MM.1S (cell line): ENCODE data around the gene KSR1.
A peak's percentile ranks its signal among the peaks of the same experiment; 100 is the strongest.

Experiments
- DNase-seq: peaks from one replicate; pipeline ENCODE4 v3.0.0-alpha.2; 2015
- H2AFZ ChIP-seq: fragments of 300-600 bp; sonication (generic); 2 replicates; pipeline ENCODE4 v1.6.0; 2016; ENCODE audit warnings: antibody characterized with exemption, low read length
- H3F3A ChIP-seq: fragments of 300-600 bp; sonication (generic); 2 replicates; pipeline ENCODE4 v1.6.1; 2016; ENCODE audit warnings: mild to moderate bottlenecking, antibody characterized with exemption, low read length, moderate library complexity, mixed read lengths; ENCODE audit not compliant: insufficient read depth
- H3K27ac ChIP-seq: fragments of 300-600 bp; sonication (generic); 2 replicates; pipeline ENCODE4 v1.5.1; 2016; ENCODE audit warnings: mild to moderate bottlenecking, low read length
- H3K27me3 ChIP-seq: fragments of 300-600 bp; sonication (generic); replicated peaks from 2 replicates; pipeline ENCODE4 v1.6.0; 2016; ENCODE audit warnings: low read length; ENCODE audit not compliant: insufficient read depth
- H3K36me3 ChIP-seq: fragments of 300-600 bp; sonication (generic); replicated peaks from 2 replicates; pipeline ENCODE4 v1.6.1; 2016; ENCODE audit warnings: mild to moderate bottlenecking, low read length, mixed read lengths; ENCODE audit not compliant: insufficient read depth
- H3K4me1 ChIP-seq: fragments of 300-600 bp; sonication (generic); 2 replicates; pipeline ENCODE4 v1.6.1; 2016; ENCODE audit warnings: low read length, mixed read lengths
- H3K4me2 ChIP-seq: fragments of 300-600 bp; sonication (generic); 2 replicates; pipeline ENCODE4 v1.6.0; 2016; ENCODE audit warnings: low read depth, low read length
- H3K4me3 ChIP-seq: fragments of 300-600 bp; sonication (generic); 2 replicates; pipeline ENCODE4 v1.5.1; 2016; ENCODE audit warnings: low read length, mixed read lengths
- H3K79me2 ChIP-seq: fragments of 300-600 bp; sonication (generic); 2 replicates; pipeline ENCODE4 v1.6.1; 2016; ENCODE audit warnings: mixed run types, low read length, mixed read lengths
- H3K9ac ChIP-seq: fragments of 300-600 bp; sonication (generic); 2 replicates; pipeline ENCODE4 v1.6.1; 2016; ENCODE audit warnings: low read length, mixed read lengths
- H3K9me2 ChIP-seq: fragments of 300-600 bp; sonication (generic); replicated peaks from 2 replicates; pipeline ENCODE4 v1.6.1; 2016; ENCODE audit warnings: mild to moderate bottlenecking, low read length, mixed read lengths; ENCODE audit not compliant: insufficient read depth
- H3K9me3 ChIP-seq: fragments of 300-600 bp; sonication (generic); replicated peaks from 2 replicates; pipeline ENCODE4 v1.6.1; 2016; ENCODE audit warnings: mild to moderate bottlenecking, low read length, mixed read lengths; ENCODE audit not compliant: insufficient read depth
- H4K20me1 ChIP-seq: fragments of 300-600 bp; sonication (generic); 2 replicates; pipeline ENCODE4 v1.6.1; 2016; ENCODE audit warnings: mild to moderate bottlenecking, low read length, moderate library complexity, mixed read lengths; ENCODE audit not compliant: insufficient read depth
- EZH2 ChIP-seq: fragments of 300-600 bp; sonication (generic); optimal IDR thresholded peaks from 2 replicates; pipeline ENCODE3; 2017; ENCODE audit warnings: low read depth, mild to moderate bottlenecking, antibody characterized with exemption, low read length, mixed read lengths
- EZH2phosphoT487 ChIP-seq: fragments of 300-600 bp; sonication (generic); IDR thresholded peaks from 2 replicates; pipeline ENCODE4 v1.6.1; 2018; ENCODE audit warnings: antibody characterized with exemption, low read length
- TF ChIP-seq, protein P1 (sequence below): fragments of 300-600 bp; sonication (generic); IDR thresholded peaks from 2 replicates; pipeline ENCODE4 v1.5.1; 2016; ENCODE audit warnings: antibody characterized with exemption, low read length, mixed read lengths

The KSR1 gene

DNA sequence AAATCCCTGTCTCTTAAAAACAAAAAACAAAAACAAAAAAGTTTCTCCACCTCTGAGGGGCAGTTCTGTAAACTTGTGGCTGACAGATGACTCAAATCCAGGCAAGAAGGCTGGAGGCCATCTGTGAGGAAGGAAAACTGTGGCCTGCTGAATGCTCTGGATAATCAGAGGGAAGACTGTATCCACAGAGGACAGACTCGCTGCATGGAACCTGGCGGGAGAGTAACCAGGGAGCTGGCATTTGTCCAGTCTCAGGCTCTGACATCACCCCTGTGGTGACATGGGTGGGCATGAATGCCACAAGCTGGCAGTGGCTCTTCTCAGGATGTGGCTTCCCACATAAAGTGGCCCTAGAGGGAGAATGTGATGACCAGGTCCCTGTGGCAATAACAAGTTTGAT lies 2.8 kb upstream of the KSR1 start:
- Histone ChIP-seq H3K27me3 (peaks cover 11% of the 10 kb centered on the region; the same call in 1 of the 2 replicates), H3K36me3 (no peaks in the 10 kb centered on the region), H3K4me1 (no peaks in the 10 kb centered on the region), H2AFZ (no peak overlapping the region), H3K27ac (no peak overlapping the region), H3K4me3 (no peak overlapping the region), H3K79me2 (no peaks in the 10 kb centered on the region), H3K4me2 (no peak overlapping the region), H3F3A (0 out of 2 replicates have a peak, but pooled peaks cover 2% of the 10 kb centered on the region), H3K9ac (no peak overlapping the region), H3K9me3 (no peaks in the 10 kb centered on the region), H3K9me2 (no peaks in the 10 kb centered on the region), H4K20me1 (no peaks in the 10 kb centered on the region)
- DNase-seq, result no peak
- TF ChIP-seq, protein P1, sequence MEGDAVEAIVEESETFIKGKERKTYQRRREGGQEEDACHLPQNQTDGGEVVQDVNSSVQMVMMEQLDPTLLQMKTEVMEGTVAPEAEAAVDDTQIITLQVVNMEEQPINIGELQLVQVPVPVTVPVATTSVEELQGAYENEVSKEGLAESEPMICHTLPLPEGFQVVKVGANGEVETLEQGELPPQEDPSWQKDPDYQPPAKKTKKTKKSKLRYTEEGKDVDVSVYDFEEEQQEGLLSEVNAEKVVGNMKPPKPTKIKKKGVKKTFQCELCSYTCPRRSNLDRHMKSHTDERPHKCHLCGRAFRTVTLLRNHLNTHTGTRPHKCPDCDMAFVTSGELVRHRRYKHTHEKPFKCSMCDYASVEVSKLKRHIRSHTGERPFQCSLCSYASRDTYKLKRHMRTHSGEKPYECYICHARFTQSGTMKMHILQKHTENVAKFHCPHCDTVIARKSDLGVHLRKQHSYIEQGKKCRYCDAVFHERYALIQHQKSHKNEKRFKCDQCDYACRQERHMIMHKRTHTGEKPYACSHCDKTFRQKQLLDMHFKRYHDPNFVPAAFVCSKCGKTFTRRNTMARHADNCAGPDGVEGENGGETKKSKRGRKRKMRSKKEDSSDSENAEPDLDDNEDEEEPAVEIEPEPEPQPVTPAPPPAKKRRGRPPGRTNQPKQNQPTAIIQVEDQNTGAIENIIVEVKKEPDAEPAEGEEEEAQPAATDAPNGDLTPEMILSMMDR, result no peak
- TF ChIP-seq EZH2 (no peak), EZH2phosphoT487 (no peak)

DNA sequence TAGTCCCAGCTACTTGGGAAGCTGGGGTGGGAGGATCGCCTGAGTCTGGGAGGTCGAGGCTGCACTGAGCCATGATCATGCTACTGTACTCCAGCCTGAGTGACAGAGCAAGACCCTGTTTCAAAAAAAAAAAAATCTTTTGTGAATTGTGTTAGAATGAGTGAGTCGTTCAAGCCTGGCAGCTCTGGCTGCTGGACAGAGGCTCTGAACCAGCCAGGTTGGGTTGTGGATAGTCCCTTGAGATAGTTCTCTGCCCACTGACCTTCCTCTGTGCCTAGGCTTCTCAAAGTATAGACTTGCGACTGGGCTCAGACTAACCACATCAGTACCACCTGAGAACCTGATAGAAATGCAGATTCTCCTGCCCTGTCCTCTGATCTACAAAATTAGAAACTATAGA lies 2.2 kb upstream of the KSR1 start:
- no peaks in the 10 kb centered on the region for H3K9me2 ChIP-seq
- H4K20me1 ChIP-seq, result no peaks in the 10 kb centered on the region
- DNase-seq, result no peak
- 0 out of 2 replicates have a peak, but pooled peaks cover 2% of the 10 kb centered on the region for H3F3A ChIP-seq
- no peak overlapping the region for H3K4me2 ChIP-seq
- H3K9ac ChIP-seq, result no peak overlapping the region
- H3K4me1 ChIP-seq, result no peaks in the 10 kb centered on the region
- no peaks in the 10 kb centered on the region for H3K9me3 ChIP-seq
- no peaks in the 10 kb centered on the region for H3K36me3 ChIP-seq
- H2AFZ ChIP-seq, result no peak overlapping the region
- no peaks in the 10 kb centered on the region for H3K79me2 ChIP-seq
- H3K27me3 ChIP-seq, result peaks cover 11% of the 10 kb centered on the region; the same call in 1 of the 2 replicates
- no peak overlapping the region for H3K4me3 ChIP-seq
- H3K27ac ChIP-seq, result no peak overlapping the region
- TF ChIP-seq EZH2phosphoT487 (no peak), EZH2 (no peak)
- TF ChIP-seq, protein P1, result no peak

DNA sequence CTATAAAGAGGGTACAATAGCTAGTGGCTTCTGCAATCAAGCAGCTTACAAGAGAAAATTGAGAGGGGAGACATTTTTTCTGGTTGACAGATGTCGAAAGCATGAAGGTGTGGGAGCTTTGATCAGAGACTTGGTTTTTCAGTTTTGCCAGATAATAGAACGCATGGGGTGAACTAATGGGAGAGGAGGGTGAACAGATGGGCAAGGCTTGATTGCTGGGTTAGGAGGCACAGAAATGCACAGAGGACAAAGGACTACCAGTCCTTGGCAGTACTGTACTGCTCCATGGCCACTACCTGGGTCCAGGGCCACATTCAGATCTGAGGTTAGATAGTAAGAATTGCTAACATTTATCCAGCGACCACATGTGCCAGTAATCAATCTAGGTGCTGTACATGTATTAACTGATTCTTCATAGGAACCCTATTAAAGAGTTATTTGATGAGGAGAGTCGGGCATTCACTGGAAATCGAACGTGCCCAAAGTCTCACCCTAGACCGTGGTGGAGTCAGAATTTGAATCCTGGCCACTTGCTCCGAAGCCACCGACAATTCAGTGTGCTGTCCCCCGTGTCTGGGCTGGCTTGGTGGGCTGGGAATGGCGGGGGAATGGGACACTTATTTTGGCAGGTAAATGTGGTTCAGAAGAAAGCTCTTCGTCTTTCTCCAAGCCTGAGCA lies 873 bp upstream of the KSR1 start:
- H3F3A ChIP-seq, result 0 out of 2 replicates have a peak, but pooled peaks cover 2% of the 10 kb centered on the region
- H2AFZ ChIP-seq, result peak overlapping the region; percentile 76; the same call in 1 of the 2 replicates
- H4K20me1 ChIP-seq, result no peaks in the 10 kb centered on the region
- peaks cover 11% of the 10 kb centered on the region; the same call in 1 of the 2 replicates for H3K27me3 ChIP-seq
- H3K4me1 ChIP-seq, result no peaks in the 10 kb centered on the region
- H3K4me3 ChIP-seq, result peak overlapping the region; percentile 69
- no peaks in the 10 kb centered on the region for H3K79me2 ChIP-seq
- no peak for DNase-seq
- H3K9ac ChIP-seq, result peak overlapping the region; percentile 40; the same call in 1 of the 2 replicates
- no peaks in the 10 kb centered on the region for H3K36me3 ChIP-seq
- no peak overlapping the region for H3K27ac ChIP-seq
- H3K9me3 ChIP-seq, result no peaks in the 10 kb centered on the region
- TF ChIP-seq EZH2, result no peak
- TF ChIP-seq EZH2phosphoT487, result no peak
- TF ChIP-seq, protein P1, result no peak
- no peaks in the 10 kb centered on the region for H3K9me2 ChIP-seq
- peak overlapping the region; percentile 87; the same call in 1 of the 2 replicates for H3K4me2 ChIP-seq
